HAP-1 (cell line): ENCODE data around the gene MICAL3.

Experiments
- DNase-seq, 2 experiments: peaks; one replicate each; pipeline ENCODE4 v3.0.0-alpha.2; 2016 to 2020; ENCODE audit warnings: low spot score in 2 of 2
- H3K27me3 ChIP-seq: fragments of 250-450 bp; sonication (Bioruptor Pico); 2 replicates; pipeline ENCODE4 v1.5.1; 2020; ENCODE audit warnings: low read depth, mild to moderate bottlenecking, moderate library complexity
- H3K36me3 ChIP-seq: fragments of 250-450 bp; sonication (Bioruptor Pico); replicated peaks from 2 replicates; pipeline ENCODE4 v1.5.1; 2020; ENCODE audit warnings: mild to moderate bottlenecking
- H3K4me1 ChIP-seq: fragments of 250-450 bp; sonication (Bioruptor Pico); 2 replicates; pipeline ENCODE4 v1.5.1; 2020; ENCODE audit warnings: mild to moderate bottlenecking
- H3K4me3 ChIP-seq: fragments of 250-450 bp; sonication (Bioruptor Pico); 2 replicates; pipeline ENCODE4 v1.5.1; 2020; ENCODE audit warnings: mild to moderate bottlenecking, moderate library complexity
- H3K9me3 ChIP-seq: fragments of 250-450 bp; sonication (Bioruptor Pico); 2 replicates; pipeline ENCODE4 v1.5.1; 2020; ENCODE audit warnings: mild to moderate bottlenecking, moderate library complexity
- in situ Hi-C: fragments of 300-500 bp; cut with MboI; formaldehyde crosslinking; loops from 3 replicates; pipeline ENCODE4 v1.14.3; 2020; ENCODE audit warnings: low sequenced_read_pairs, inconsistent platforms, mixed read lengths

The MICAL3 gene

DNA sequence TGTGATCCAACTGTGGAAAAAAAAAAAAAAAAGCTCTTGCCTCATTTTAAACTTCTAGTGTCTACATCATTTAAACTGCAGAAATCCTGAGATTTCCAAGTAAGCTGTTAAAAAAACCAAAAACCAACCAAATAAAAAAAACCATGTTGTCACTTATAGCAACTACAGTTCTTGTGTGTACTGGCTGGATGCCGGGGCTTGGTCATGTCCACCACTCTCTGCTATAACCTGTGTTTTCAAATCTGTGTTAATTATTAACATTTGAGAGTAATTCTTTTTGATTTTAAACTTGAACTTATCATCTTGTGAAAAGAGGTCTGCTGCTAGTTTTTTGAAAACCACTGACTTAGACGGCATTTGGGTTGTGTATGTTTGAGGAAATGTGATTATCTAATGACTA lies 217.9 kb downstream of the MICAL3 start:
- H3K4me1 ChIP-seq: no peaks in the 10 kb centered on the region
- H3K9me3 ChIP-seq: no peaks in the 10 kb centered on the region
- H3K27me3 ChIP-seq: no peaks in the 10 kb centered on the region
- in situ Hi-C loops: no loop called here
- DNase-seq: no peak
- no peak overlapping the region for H3K4me3 ChIP-seq
- peaks cover 5% of the 10 kb centered on the region for H3K36me3 ChIP-seq

- DNase-seq: no peak
- peaks cover 5% of the 10 kb centered on the region for H3K36me3 ChIP-seq
- in situ Hi-C loops: no loop called here
- no peaks in the 10 kb centered on the region for H3K27me3 ChIP-seq
- H3K4me3 ChIP-seq: no peak overlapping the region
- H3K4me1 ChIP-seq: no peaks in the 10 kb centered on the region
- H3K9me3 ChIP-seq: no peaks in the 10 kb centered on the region
Measured at GRCh38 chr22:17804331-17805080, 219.9 kb downstream of the MICAL3 start.

- H3K27me3 ChIP-seq: no peaks in the 10 kb centered on the region
- H3K4me1 ChIP-seq: no peaks in the 10 kb centered on the region
- H3K4me3 ChIP-seq: no peak overlapping the region
- H3K36me3 ChIP-seq: no peaks in the 10 kb centered on the region; the same call in none of the 2 replicates
- in situ Hi-C loops: no loop called here
- H3K9me3 ChIP-seq: no peaks in the 10 kb centered on the region
- no peak for DNase-seq
Measured at GRCh38 chr22:17803609-17804270, 220.6 kb downstream of the MICAL3 start.

DNA sequence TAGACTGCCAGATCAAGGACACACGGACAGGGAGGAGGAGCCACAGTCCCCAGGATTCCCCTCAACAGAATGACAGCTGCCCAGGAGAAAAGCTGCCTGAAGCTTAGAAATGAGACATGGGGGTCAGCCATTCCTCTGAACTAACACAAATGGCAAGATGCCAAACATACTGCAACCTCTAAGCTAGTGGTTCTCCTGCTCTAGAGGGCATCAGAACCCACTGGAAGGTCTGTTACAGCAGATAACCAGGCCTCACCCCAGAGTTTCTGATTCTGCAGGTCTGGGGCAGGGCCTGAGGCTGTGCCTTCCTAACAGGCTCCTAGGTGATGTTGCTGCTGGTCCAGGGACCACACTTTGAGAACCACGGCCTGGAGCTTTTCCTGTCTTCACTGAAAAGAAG lies 221.5 kb downstream of the MICAL3 start:
- no peaks in the 10 kb centered on the region; the same call in none of the 2 replicates for H3K36me3 ChIP-seq
- DNase-seq: no peak
- no peaks in the 10 kb centered on the region for H3K27me3 ChIP-seq
- no peaks in the 10 kb centered on the region for H3K4me1 ChIP-seq
- H3K9me3 ChIP-seq: no peaks in the 10 kb centered on the region
- no peak overlapping the region for H3K4me3 ChIP-seq
- in situ Hi-C loops: no loop called here

DNA sequence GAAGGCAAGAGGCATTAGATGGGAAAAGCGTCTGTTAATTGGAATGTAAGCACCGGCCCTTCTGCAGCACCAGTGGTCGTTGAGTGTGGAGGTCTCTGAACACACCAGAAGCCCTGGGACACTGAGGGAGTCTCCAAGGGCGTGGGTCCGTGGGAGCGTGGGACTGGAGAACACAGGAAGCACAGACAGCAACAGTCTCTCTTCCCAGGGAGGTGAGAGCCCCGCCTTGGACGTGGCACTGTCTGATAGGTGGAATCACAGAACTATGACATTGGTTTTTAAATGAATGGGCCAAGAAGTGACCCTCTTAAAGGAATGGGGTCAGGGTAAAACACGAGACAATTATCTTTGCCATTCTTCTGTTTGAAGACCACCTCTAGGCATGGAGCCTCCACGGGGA lies 221.9 kb downstream of the MICAL3 start:
- in situ Hi-C loops: no loop called here

DNA sequence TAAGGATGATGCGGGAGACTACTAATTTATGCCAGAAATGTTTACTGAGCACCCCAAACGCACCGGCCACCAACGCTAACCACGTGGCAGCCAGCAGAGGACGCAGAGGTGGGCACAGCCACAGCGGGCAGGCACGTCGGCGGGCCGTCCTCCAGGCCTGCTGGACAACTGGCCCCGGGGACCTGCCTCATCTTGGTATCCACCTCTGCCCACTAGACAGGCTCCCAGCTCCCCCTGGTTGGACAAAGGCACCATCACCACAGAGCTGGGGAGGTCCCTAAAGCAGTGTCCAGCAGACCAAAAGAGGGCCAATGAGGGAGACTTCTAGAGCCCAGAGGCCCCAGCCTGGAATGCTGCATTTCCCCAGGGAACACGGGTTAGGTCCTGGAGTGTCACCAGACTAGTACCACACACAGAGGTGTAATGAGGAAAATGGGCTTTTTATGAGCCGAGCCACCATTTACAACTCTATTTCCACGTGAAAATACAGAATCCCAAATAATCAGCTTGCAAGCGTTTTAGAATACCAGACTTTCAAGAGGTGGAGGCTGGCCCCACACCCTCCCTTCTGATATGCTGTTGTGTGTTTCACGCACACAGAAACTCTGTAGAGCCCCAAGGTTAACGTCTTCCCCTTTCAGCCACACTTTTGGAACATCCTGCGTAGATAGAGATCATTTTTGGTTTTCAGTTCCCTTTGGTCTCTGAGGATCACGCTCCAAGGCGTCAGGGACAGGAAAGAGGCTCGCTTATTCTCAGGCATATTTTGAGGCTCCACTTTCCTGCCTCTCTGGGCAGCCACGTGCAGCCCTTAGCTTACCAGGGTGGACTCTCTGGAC lies 226.4 kb downstream of the MICAL3 start:
- Histone ChIP-seq H3K4me1 (no peaks in the 10 kb centered on the region), H3K36me3 (no peaks in the 10 kb centered on the region), H3K27me3 (no peaks in the 10 kb centered on the region), H3K4me3 (no peak overlapping the region), H3K9me3 (no peaks in the 10 kb centered on the region)
- in situ Hi-C loops: no loop called here
- no peak for DNase-seq

More for the DNA sequence above, 221.9 kb downstream of the MICAL3 start:
- no peak overlapping the region for H3K4me3 ChIP-seq
- H3K36me3 ChIP-seq: no peaks in the 10 kb centered on the region; the same call in none of the 2 replicates
- no peaks in the 10 kb centered on the region for H3K9me3 ChIP-seq
- H3K4me1 ChIP-seq: no peaks in the 10 kb centered on the region
- no peak for DNase-seq
- H3K27me3 ChIP-seq: no peaks in the 10 kb centered on the region

- DNase-seq: no peak
- Histone ChIP-seq H3K9me3 (no peaks in the 10 kb centered on the region), H3K4me3 (no peak overlapping the region), H3K4me1 (no peaks in the 10 kb centered on the region), H3K36me3 (no peaks in the 10 kb centered on the region), H3K27me3 (no peaks in the 10 kb centered on the region)
- in situ Hi-C loops: no loop called here
Measured at GRCh38 chr22:17796695-17797094, 227.7 kb downstream of the MICAL3 start.

GRCh38 chr22:17795661-17796548 lies 228.5 kb downstream of the MICAL3 start:
- H3K36me3 ChIP-seq: no peaks in the 10 kb centered on the region
- H3K4me1 ChIP-seq: no peaks in the 10 kb centered on the region
- no peak overlapping the region for H3K4me3 ChIP-seq
- no peaks in the 10 kb centered on the region for H3K27me3 ChIP-seq
- no peak for DNase-seq
- no peaks in the 10 kb centered on the region for H3K9me3 ChIP-seq
- in situ Hi-C loops: no loop called here

DNA sequence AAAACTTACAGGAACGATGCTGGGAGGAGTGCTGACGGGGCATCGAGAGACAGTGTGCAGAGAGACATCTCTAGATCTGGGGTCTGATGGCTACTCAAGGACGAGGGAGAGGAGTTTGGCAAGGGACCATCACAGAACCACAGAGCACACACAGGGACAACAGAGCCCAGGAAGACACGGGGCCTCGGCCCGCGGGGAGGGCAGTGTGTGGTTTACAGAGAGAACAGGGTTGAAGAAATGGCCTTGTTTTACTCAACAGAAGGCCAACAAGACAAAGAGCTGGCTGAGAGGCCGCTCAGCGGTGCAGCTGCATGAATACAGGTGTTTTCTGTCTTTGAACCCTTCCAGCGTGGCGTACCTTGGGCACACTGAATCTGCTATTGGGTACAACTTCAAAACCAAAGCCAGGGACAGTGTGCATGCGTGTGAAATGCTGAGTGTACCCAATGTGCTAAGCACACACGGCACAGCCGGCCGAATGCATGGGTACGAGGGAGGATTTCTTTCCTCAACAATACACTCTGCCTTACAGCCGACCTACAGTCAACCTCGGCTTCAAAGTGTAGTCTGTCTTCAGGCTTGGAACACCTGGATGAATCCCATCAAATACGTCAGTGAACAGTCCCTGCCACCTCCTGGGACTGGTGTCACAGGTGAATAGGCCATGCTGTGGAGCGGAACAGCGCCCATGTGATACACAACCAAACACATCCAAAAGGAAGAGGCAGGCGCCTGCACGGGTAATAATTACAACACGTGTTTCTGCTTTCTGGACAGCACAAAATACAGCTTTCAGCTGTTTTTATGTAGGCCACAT lies 229.4 kb downstream of the MICAL3 start:
- Histone ChIP-seq H3K4me1 (no peaks in the 10 kb centered on the region), H3K36me3 (no peaks in the 10 kb centered on the region), H3K4me3 (no peak overlapping the region), H3K9me3 (no peaks in the 10 kb centered on the region), H3K27me3 (no peaks in the 10 kb centered on the region)
- DNase-seq: no peak
- in situ Hi-C loops: no loop called here

GRCh38 chr22:17792854-17793434 lies 231.4 kb downstream of the MICAL3 start:
- no peak overlapping the region for H3K4me3 ChIP-seq
- no peaks in the 10 kb centered on the region for H3K9me3 ChIP-seq
- H3K36me3 ChIP-seq: no peaks in the 10 kb centered on the region
- in situ Hi-C loops: no loop called here
- no peaks in the 10 kb centered on the region for H3K27me3 ChIP-seq
- no peaks in the 10 kb centered on the region for H3K4me1 ChIP-seq
- DNase-seq: no peak

- in situ Hi-C loops: no loop called here
- Histone ChIP-seq H3K27me3 (no peaks in the 10 kb centered on the region), H3K4me1 (peaks cover under 1% of the 10 kb centered on the region), H3K4me3 (no peak overlapping the region), H3K9me3 (peaks cover 1% of the 10 kb centered on the region; the same call in 1 of the 2 replicates), H3K36me3 (no peaks in the 10 kb centered on the region)
- DNase-seq: no peak
Measured at GRCh38 chr22:17792299-17792698, 232.1 kb downstream of the MICAL3 start.

GRCh38 chr22:17791196-17791595 lies 233.2 kb downstream of the MICAL3 start:
- Histone ChIP-seq H3K9me3 (peaks cover 3% of the 10 kb centered on the region; the same call in 1 of the 2 replicates), H3K27me3 (no peaks in the 10 kb centered on the region), H3K4me3 (no peak overlapping the region), H3K36me3 (no peaks in the 10 kb centered on the region), H3K4me1 (peaks cover 11% of the 10 kb centered on the region)
- no peak for DNase-seq
- in situ Hi-C loops: no loop called here
